H9 (cell line): Measurements from ENCODE around the gene RAB3C. TPM values are rescaled to one million over a fixed set of nuclear protein-coding genes. Genes with fewer than 3 reads are reported as not detected.
A peak's percentile ranks its signal among the peaks of the same experiment; 100 is the strongest.

ENCODE experiments used
- DNase-seq: peaks from one replicate; pipeline ENCODE4 v3.0.0-alpha.2; 2017
- H2AFZ ChIP-seq: one replicate; pipeline ENCODE4 v1.6.1; 2013; ENCODE audit warnings: mild to moderate bottlenecking, low read length, control low read depth, moderate library complexity
- H2AK5ac ChIP-seq: 2 replicates; pipeline ENCODE4 v1.6.1; 2013; ENCODE audit warnings: low read length, control low read depth, mixed read lengths; ENCODE audit not compliant: insufficient read length
- H2BK120ac ChIP-seq: one replicate; pipeline ENCODE4 v1.6.1; 2013; ENCODE audit warnings: low read depth, mild to moderate bottlenecking, low read length, control low read depth, inconsistent platforms; ENCODE audit not compliant: poor library complexity, severe bottlenecking
- H2BK12ac ChIP-seq: 2 replicates; pipeline ENCODE4 v1.6.1; 2013; ENCODE audit warnings: low read length, control low read depth, mixed read lengths, low read depth; ENCODE audit not compliant: insufficient read length
- H2BK15ac ChIP-seq: 2 replicates; pipeline ENCODE4 v1.6.1; 2013; ENCODE audit warnings: low read depth, low read length, control low read depth
- H2BK20ac ChIP-seq: one replicate; pipeline ENCODE4 v1.6.1; 2013; ENCODE audit warnings: low read depth, mild to moderate bottlenecking, low read length, control low read depth, inconsistent platforms; ENCODE audit not compliant: poor library complexity, severe bottlenecking
- H2BK5ac ChIP-seq: 2 replicates; pipeline ENCODE4 v1.6.1; 2013; ENCODE audit warnings: low read length, control low read depth, mixed read lengths; ENCODE audit not compliant: insufficient read length
- H3K14ac ChIP-seq: 2 replicates; pipeline ENCODE4 v1.6.1; 2013; ENCODE audit warnings: low read length, control low read depth; ENCODE audit not compliant: insufficient read depth
- H3K18ac ChIP-seq: 2 replicates; pipeline ENCODE4 v1.6.1; 2013; ENCODE audit warnings: low read depth, mild to moderate bottlenecking, mixed read lengths, low read length, control low read depth; ENCODE audit not compliant: insufficient read length
- H3K23ac ChIP-seq: 2 replicates; pipeline ENCODE4 v1.6.1; 2013; ENCODE audit warnings: low read length, control low read depth, mixed read lengths, low read depth; ENCODE audit not compliant: insufficient read length
- H3K23me2 ChIP-seq: 2 replicates; pipeline ENCODE4 v1.6.1; 2013; ENCODE audit warnings: low read depth, mild to moderate bottlenecking, mixed read lengths, low read length, control low read depth; ENCODE audit not compliant: insufficient read length, poor library complexity, severe bottlenecking
- H3K27ac ChIP-seq: 2 replicates; pipeline ENCODE4 v1.5.1; 2013; ENCODE audit warnings: low read length, control low read depth, mixed read lengths, low read depth; ENCODE audit not compliant: insufficient read length
- H3K27me3 ChIP-seq: 2 replicates; pipeline ENCODE4 v1.6.1; 2013; ENCODE audit warnings: low read length, control low read depth, inconsistent platforms; ENCODE audit not compliant: insufficient read depth
- H3K4ac ChIP-seq: 2 replicates; pipeline ENCODE4 v1.6.1; 2013; ENCODE audit warnings: low read depth, mild to moderate bottlenecking, control low read depth, inconsistent platforms, low read length, moderate library complexity
- H3K4me1 ChIP-seq: 2 replicates; pipeline ENCODE4 v1.6.1; 2013; ENCODE audit warnings: low read length, control low read depth, inconsistent platforms; ENCODE audit not compliant: insufficient read depth
- H3K4me2 ChIP-seq: 2 replicates; pipeline ENCODE4 v1.6.1; 2013; ENCODE audit warnings: low read length, control low read depth, mixed read lengths; ENCODE audit not compliant: insufficient read length, insufficient read depth
- H3K56ac ChIP-seq: 2 replicates; pipeline ENCODE4 v1.6.1; 2013; ENCODE audit warnings: low read depth, mild to moderate bottlenecking, mixed read lengths, low read length, control low read depth; ENCODE audit not compliant: insufficient read length
- H3K79me1 ChIP-seq: 2 replicates; pipeline ENCODE4 v1.6.1; 2013; ENCODE audit warnings: low read depth, mild to moderate bottlenecking, moderate library complexity, low read length, control low read depth, inconsistent platforms; ENCODE audit not compliant: insufficient read depth, poor library complexity, severe bottlenecking
- H3K79me2 ChIP-seq: 2 replicates; pipeline ENCODE4 v1.6.1; 2013; ENCODE audit warnings: low read length, control low read depth, inconsistent platforms; ENCODE audit not compliant: insufficient read depth
- H3K9ac ChIP-seq: 2 replicates; pipeline ENCODE4 v1.6.1; 2013; ENCODE audit warnings: low read length, control low read depth, mixed read lengths; ENCODE audit not compliant: insufficient read length; ENCODE audit errors: extremely low read depth
- H3K9me3 ChIP-seq: one replicate; pipeline ENCODE4 v1.6.1; 2013; ENCODE audit warnings: low read depth, low read length, inconsistent platforms; ENCODE audit not compliant: control insufficient read depth
- H3T11ph ChIP-seq: one replicate; pipeline ENCODE4 v1.6.1; 2013; ENCODE audit warnings: mild to moderate bottlenecking, low read length, control low read depth, inconsistent platforms
- H4K20me1 ChIP-seq: one replicate; pipeline ENCODE4 v1.6.1; 2013; ENCODE audit not compliant: control insufficient read depth, insufficient read length, insufficient read depth
- H4K5ac ChIP-seq: 2 replicates; pipeline ENCODE4 v1.6.1; 2013; ENCODE audit warnings: low read depth, mild to moderate bottlenecking, mixed read lengths, low read length, control low read depth; ENCODE audit not compliant: insufficient read length
- H4K8ac ChIP-seq: replicated peaks from 2 replicates; pipeline ENCODE4 v1.6.1; 2013; ENCODE audit warnings: low read length, control low read depth, mixed read lengths, low read depth; ENCODE audit not compliant: insufficient read length
- H4K91ac ChIP-seq: 2 replicates; pipeline ENCODE4 v1.6.1; 2013; ENCODE audit warnings: low read depth, mild to moderate bottlenecking, moderate library complexity, mixed read lengths, low read length, control low read depth; ENCODE audit not compliant: insufficient read length
- H3K27ac Mint-ChIP-seq, 3 experiments: 2 replicates in 2 of 3; 3 replicates in 1 of 3; pipeline ENCODE4 v1.8.0; 2020 to 2021; ENCODE audit warnings: mixed read lengths in 3 of 3, mild to moderate bottlenecking in 1 of 3, moderate library complexity in 1 of 3
- H3K27me3 Mint-ChIP-seq: 2 replicates; pipeline ENCODE4 v1.8.0; 2021; ENCODE audit warnings: low read depth, mild to moderate bottlenecking, moderate library complexity, mixed read lengths
- H3K36me3 Mint-ChIP-seq, 3 experiments: 2 replicates in 2 of 3; 3 replicates in 1 of 3; pipeline ENCODE4 v1.8.0; 2020 to 2021; ENCODE audit warnings: low read depth in 3 of 3, mixed read lengths in 3 of 3; ENCODE audit not compliant: insufficient read depth in 1 of 3
- H3K4me1 Mint-ChIP-seq, 2 experiments: 2 replicates each; pipeline ENCODE4 v1.8.0; 2020; ENCODE audit warnings: mixed read lengths in 2 of 2
- H3K4me3 Mint-ChIP-seq, 2 experiments: 2 replicates in 1 of 2; 3 replicates in 1 of 2; pipeline ENCODE4 v1.8.0; 2020 to 2021; ENCODE audit warnings: mild to moderate bottlenecking in 2 of 2, mixed read lengths in 2 of 2, moderate library complexity in 1 of 2
- H3K9me3 Mint-ChIP-seq, 2 experiments: 2 replicates in 1 of 2; 3 replicates in 1 of 2; pipeline ENCODE4 v1.8.0; 2020; ENCODE audit warnings: mild to moderate bottlenecking in 2 of 2, mixed read lengths in 2 of 2, moderate library complexity in 1 of 2
- CTCF ChIP-seq: fragments of 200-600 bp; sonication (generic); conservative IDR thresholded peaks from 3 replicates; pipeline ENCODE4 v1.8.0; 2021; ENCODE audit warnings: antibody characterized with exemption, mild to moderate bottlenecking
- WGBS: extraction: QIAGEN DNeasy Blood & Tissue Kit; methylation state at CpG from one replicate; pipeline ENCODE4 v1.1.7; 2013; ENCODE audit warnings: missing lambda C conversion rate, low lambda C conversion rate, mixed read lengths; ENCODE audit not compliant: insufficient read length; ENCODE audit errors: extremely low coverage; 5-methylcytosine and 5-hydroxymethylcytosine counted together
- total RNA-seq: library from RNA; stranded (reverse); gene quantifications from 2 replicates; pipeline ENCODE4 v1.2.1, GENCODE V29; 2021

Gene RAB3C
- total RNA-seq, 1 experiment from 2014 or later = 16.3 TPM

- H3K23ac ChIP-seq = no peak overlapping the region
- no peak overlapping the region for H2BK12ac ChIP-seq
- peak; percentile 30; the same call in 1 of the 3 replicates for TF ChIP-seq CTCF
- no CpG with 5 or more reads among the region's 3 CpGs for WGBS
- no peaks in the 10 kb centered on the region for H3K27me3 ChIP-seq
- H3K27ac ChIP-seq = no peak overlapping the region
- no peak for DNase-seq
- H3K4me2 ChIP-seq = no peak overlapping the region
- H2BK5ac ChIP-seq = no peak overlapping the region
- no peak overlapping the region for H3K14ac ChIP-seq
- no peaks in the 10 kb centered on the region for H3K4me1 ChIP-seq
- no peak overlapping the region for H4K5ac ChIP-seq
- H3K4ac ChIP-seq = no peak overlapping the region
- Mint-ChIP-seq H3K9me3 (no peaks in the 10 kb centered on the region), H3K36me3 (no peaks in the 10 kb centered on the region), H3K27me3 (peaks cover 2% of the 10 kb centered on the region; the same call in 1 of the 2 replicates), H3K27ac (no peak overlapping the region), H3K4me1 (no peaks in the 10 kb centered on the region), H3K4me3 (no peak overlapping the region)
- no peak overlapping the region for H4K8ac ChIP-seq
- H2BK15ac ChIP-seq = no peak overlapping the region
- H2AFZ ChIP-seq = no peak overlapping the region
- H3K9me3 ChIP-seq = no peaks in the 10 kb centered on the region
- no peak overlapping the region for H4K91ac ChIP-seq
- H3K23me2 ChIP-seq = no peaks in the 10 kb centered on the region
- H3K18ac ChIP-seq = no peak overlapping the region
- H2BK20ac ChIP-seq = no peak overlapping the region
- H3T11ph ChIP-seq = no peak overlapping the region
- no peaks in the 10 kb centered on the region for H4K20me1 ChIP-seq
- H3K79me2 ChIP-seq = no peaks in the 10 kb centered on the region
- no peak overlapping the region for H3K56ac ChIP-seq
- H3K9ac ChIP-seq = no peak overlapping the region
- no peak overlapping the region for H2BK120ac ChIP-seq
- no peaks in the 10 kb centered on the region for H3K79me1 ChIP-seq
- no peak overlapping the region for H2AK5ac ChIP-seq
These were observed 292.7 kb downstream of the RAB3C start for GRCh38 chr5:58875599-58875998.
